Measurements from ENCODE around the gene WDR76.

The WDR76 gene

GRCh38 chr15:43908516-43909050, 81.8 kb downstream of the WDR76 start:
- in situ Hi-C loops (cut with MboI; ENCODE audit: low sequenced_read_pairs) = no loop called here

DNA sequence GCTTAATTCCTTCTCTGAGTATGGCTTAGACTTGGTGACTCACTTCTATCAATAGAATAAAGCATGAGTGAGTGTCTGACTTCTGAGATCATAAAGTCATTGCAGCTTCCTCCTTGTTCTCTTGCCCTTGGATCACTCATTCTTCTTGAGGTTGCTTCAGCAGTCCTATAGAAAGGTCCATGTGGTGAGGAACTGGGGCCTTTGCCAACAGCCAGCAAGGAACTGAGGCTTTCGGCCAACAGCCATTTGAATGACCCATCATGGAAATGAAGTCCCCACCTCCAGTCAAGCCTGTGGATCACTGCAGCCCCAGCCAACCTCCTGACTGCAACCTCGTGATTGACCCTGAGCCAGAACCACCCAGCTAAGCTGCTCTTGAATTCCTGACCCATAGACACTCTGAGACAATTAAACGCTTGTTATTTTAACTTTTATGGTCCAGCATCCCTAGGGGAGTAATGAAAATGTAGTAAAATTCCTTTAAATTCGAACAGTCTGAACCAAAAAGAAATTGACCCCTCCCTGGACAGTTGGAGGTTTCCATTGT, 84.5 kb downstream of the WDR76 start:
- in situ Hi-C loops (cut with MboI; ENCODE audit: low sequenced_read_pairs) = no loop called here

DNA sequence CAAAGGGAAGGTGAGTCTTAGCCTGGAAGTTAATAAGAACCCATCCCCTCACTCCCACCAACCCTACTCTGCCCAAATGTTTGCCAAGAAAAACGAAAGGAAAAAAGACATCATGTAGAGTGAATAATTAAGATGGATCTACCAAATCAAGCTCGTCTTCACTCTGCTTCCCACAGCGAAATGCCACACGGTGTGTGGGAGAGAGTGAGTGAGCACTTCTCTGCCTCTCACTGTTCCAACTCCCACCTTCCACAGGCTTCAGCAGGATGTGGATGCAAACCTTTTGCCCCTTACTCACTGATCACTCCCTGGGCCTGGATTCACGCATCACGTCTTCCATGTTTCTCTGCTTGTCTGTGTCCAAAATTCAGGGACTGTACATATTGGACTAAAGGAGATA, 85.4 kb downstream of the WDR76 start:
- in situ Hi-C loops (cut with MboI; ENCODE audit: low sequenced_read_pairs) = no loop called here

DNA sequence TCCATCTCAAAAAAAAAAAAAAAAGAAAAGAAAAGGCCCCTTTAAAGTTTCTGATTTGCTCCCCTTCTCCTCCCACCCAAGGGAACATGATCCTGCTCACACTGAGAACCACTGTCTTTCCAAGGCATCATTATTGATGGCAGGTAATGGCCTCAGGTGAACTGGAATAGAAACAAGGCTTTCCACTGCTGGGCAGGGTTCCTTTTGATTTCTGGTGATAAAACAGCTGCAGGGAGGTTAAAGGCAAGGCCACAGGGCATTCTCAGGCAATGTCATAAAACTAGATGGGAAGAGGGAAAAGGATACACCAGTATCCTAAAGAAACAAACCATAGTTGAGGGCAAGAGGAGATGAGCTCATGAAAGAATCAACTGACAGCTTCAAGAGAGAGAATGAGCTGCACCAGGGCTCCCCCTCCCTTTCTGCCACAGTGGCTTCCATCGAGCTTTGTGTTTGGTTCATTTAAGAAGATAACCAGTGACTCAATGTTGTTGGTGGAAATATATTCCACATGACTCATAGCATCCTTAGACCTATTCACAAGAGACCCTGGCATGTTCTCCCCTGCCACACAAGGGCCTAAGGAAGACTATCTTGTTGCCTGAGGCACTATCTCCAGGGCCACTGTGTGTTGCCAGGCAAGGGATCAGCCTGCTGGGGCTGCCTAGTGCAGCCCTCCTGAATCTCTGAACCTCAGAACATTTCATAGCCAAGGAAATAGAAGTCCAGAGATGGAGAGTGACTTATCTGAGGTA, 86.4 kb downstream of the WDR76 start:
- in situ Hi-C loops (cut with MboI; ENCODE audit: low sequenced_read_pairs) = no loop called here

DNA sequence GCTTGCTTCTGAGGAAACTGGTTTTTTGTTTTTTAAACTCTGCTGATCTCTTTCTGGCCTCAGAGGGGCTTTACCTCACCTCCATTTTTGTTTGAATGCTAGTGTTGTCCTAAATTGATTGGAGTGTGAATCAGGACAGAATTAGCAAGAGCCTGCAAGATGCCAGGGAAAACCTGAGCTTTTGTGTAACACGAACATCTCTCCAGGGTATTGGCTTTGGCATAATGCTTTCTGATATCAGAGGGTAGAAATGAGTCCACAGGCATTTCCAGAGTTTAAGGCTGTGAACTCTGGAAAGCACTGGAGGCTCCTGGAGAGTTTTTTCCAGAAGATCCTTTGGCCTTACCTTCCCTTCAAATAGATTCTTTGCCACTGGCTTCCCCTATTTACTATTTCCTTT, 87.1 kb downstream of the WDR76 start:
- in situ Hi-C loops (cut with MboI; ENCODE audit: low sequenced_read_pairs) = no loop called here

DNA sequence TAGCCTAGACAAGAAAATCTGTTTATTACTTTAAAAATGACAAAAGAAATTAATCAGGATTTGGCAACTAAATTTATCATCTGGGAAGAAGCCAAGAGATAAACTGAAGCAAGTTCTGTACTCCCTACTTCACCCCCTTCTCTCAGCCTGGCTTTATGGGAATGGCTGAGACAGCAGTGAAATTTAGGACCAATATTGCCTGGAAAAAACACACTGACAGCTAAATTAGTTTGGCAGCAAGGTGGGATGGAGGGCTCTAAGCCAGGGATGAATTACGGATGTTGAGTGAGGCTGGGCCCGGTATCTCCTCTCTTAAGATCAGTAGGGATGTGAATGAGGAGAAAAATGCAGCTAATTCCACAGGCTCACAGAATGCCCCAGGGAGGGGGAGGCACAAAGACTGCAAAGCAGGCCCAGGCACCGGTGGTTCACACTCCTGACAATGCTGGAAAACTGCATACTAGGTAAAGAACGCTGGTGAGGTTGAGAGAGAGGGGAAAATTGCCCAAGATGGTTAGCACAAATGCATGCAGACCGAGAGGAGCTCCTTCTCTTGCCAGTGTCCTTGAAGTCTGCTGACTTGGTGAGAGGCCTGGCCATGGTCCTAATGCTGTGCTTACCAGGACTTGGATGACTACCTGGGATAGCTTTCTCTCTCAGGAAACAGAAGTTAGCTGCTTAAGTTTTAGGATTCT, 89.0 kb downstream of the WDR76 start:
- in situ Hi-C loops (cut with MboI; ENCODE audit: low sequenced_read_pairs) = no loop called here

- in situ Hi-C loops (cut with MboI; ENCODE audit: low sequenced_read_pairs) = no loop called here
Observed at GRCh38 chr15:43916326-43916660, 89.5 kb downstream of the WDR76 start.

All from hTERT RPE-1 (cell line).